ENCODE results near the gene LUC7L2. TPM values are rescaled to one million over a fixed set of nuclear protein-coding genes. Genes with fewer than 3 reads are reported as not detected.
"Not testable (repeated sequence)": the region's sequence is repeated elsewhere in the genome, so short reads cannot be mapped to it uniquely, and the experiment has no call there.

The LUC7L2 gene
- total RNA-seq, 1 donor from 2014 or later = 111 TPM

DNA sequence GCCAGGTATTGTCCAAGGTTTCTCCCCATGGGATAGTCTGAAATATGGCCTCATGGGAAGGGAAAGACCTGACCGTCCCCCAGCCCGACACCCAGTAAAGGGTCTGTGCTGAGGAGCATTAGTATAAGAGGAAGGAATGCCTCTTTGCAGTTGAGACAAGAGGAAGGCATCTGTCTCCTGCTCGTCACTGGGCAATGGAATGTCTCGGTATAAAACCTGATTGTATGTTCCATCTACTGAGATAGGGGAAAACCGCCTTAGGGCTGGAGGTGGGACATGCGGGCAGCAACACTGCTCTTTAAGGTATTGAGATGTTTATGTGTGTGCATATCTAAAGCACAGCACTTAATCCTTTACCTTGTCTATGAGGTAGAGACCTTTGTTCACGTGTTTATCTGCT is 108.0 kb downstream of the LUC7L2 start:
- not testable (repeated sequence) for H3K27ac ChIP-seq; H3K27me3 Mint-ChIP-seq (ENCODE audit: insufficient read depth, low read depth); H4K20me1 ChIP-seq (ENCODE audit: low read depth); H3K79me2 ChIP-seq (ENCODE audit: low read depth); H3K9me3 ChIP-seq (ENCODE audit: low read depth); DNase-seq (ENCODE audit: low spot score); H2AFZ ChIP-seq (replicated peaks); H3K27ac Mint-ChIP-seq; H3K36me3 Mint-ChIP-seq; H3K36me3 ChIP-seq; H3K9me3 Mint-ChIP-seq; H3K27me3 ChIP-seq; H3K4me3 ChIP-seq; H3F3A ChIP-seq (ENCODE audit: low read depth); H3K4me2 ChIP-seq; H3K9ac ChIP-seq; H3K4me3 Mint-ChIP-seq; H3K4me1 Mint-ChIP-seq
- H3K4me1 ChIP-seq = peaks cover 31% of the 10 kb centered on the region

DNA sequence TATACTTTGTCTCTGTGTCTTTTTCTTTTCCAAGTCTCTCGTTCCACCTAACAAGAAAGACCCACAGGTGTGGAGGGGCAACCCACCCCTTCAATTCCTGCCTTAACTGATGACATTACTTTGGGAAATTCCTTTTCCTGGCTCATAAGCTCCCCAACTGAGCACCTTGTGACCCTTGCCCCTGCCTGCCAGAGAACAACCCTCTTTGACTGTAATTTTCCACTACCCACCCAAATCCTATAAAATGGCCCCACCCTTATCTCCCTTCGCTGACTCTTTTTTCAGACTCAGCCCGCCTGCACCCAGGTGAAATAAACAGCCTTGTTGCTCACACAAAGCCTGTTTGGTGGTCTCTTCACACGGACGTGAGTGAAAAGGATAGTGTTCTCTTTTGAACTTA is 108.6 kb downstream of the LUC7L2 start:
- not testable (repeated sequence) for H3K79me2 ChIP-seq (ENCODE audit: low read depth); H3K4me1 Mint-ChIP-seq; H3K27me3 Mint-ChIP-seq (ENCODE audit: insufficient read depth, low read depth); H3K9ac ChIP-seq; H3K4me3 Mint-ChIP-seq; H3F3A ChIP-seq (ENCODE audit: low read depth); DNase-seq (ENCODE audit: low spot score); H2AFZ ChIP-seq (replicated peaks); H3K36me3 Mint-ChIP-seq; H3K27ac Mint-ChIP-seq; H4K20me1 ChIP-seq (ENCODE audit: low read depth); H3K4me3 ChIP-seq; H3K27ac ChIP-seq; H3K9me3 ChIP-seq (ENCODE audit: low read depth); H3K9me3 Mint-ChIP-seq; H3K27me3 ChIP-seq; H3K36me3 ChIP-seq
- peaks cover 31% of the 10 kb centered on the region for H3K4me1 ChIP-seq
- H3K4me2 ChIP-seq = peak overlapping the region; percentile 15

DNA sequence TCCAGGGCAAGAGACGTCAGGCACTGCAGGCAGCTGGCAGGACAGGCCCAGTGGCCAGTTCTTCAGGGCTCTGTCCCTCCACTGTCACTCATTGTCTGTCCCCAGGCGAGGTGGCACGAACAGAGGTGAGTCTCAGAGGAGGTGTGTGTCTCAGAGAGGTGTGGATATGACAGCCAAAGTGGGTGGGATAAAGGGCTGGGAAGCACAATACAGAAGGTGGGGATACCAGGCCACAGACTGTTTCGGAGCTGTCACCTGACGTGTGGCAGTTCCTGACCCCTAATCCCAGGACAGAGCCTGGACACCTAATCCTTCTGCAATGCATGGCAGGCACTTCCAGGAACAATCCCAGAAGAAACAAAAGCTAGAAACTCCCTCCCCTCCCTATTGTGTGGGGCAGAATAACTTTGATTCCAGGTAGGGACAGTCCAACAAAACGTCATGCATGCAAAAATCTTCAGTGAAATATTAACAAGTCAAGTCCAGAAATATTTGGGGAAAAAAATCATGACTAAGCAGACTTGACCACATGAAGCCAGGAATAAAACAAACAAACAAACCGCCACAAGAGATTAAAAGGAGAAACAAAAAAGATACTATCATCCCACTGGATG is 112.2 kb downstream of the LUC7L2 start:
- Histone ChIP-seq H3K79me2 (ENCODE audit: low read depth) (no peaks in the 10 kb centered on the region), H3K4me2 (peak overlapping the region; percentile 17)
- TF ChIP-seq EZH2phosphoT487 (IDR thresholded peaks at IDR 0.05) (no peak), EZH2 (IDR thresholded peaks at IDR 0.05) (no peak)
- TF ChIP-seq, protein P1, sequence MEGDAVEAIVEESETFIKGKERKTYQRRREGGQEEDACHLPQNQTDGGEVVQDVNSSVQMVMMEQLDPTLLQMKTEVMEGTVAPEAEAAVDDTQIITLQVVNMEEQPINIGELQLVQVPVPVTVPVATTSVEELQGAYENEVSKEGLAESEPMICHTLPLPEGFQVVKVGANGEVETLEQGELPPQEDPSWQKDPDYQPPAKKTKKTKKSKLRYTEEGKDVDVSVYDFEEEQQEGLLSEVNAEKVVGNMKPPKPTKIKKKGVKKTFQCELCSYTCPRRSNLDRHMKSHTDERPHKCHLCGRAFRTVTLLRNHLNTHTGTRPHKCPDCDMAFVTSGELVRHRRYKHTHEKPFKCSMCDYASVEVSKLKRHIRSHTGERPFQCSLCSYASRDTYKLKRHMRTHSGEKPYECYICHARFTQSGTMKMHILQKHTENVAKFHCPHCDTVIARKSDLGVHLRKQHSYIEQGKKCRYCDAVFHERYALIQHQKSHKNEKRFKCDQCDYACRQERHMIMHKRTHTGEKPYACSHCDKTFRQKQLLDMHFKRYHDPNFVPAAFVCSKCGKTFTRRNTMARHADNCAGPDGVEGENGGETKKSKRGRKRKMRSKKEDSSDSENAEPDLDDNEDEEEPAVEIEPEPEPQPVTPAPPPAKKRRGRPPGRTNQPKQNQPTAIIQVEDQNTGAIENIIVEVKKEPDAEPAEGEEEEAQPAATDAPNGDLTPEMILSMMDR (IDR thresholded peaks at IDR 0.05) = no peak

More for the DNA sequence above, 112.2 kb downstream of the LUC7L2 start:
- no peak overlapping the region for H2AFZ ChIP-seq (replicated peaks)
- no peak overlapping the region for H3K27ac ChIP-seq
- H3K27me3 Mint-ChIP-seq (ENCODE audit: insufficient read depth, low read depth) = peaks cover 5% of the 10 kb centered on the region
- H3K36me3 ChIP-seq = no peaks in the 10 kb centered on the region
- no peaks in the 10 kb centered on the region for H3F3A ChIP-seq (ENCODE audit: low read depth)
- no peaks in the 10 kb centered on the region for H3K27me3 ChIP-seq
- no peak overlapping the region for H3K4me3 Mint-ChIP-seq
- no peaks in the 10 kb centered on the region for H3K36me3 Mint-ChIP-seq
- H3K4me1 ChIP-seq = peaks cover 28% of the 10 kb centered on the region
- H3K4me1 Mint-ChIP-seq = peaks cover 4% of the 10 kb centered on the region
- no peaks in the 10 kb centered on the region for H3K9me3 ChIP-seq (ENCODE audit: low read depth)
- peak overlapping the region; percentile 50 for H3K27ac Mint-ChIP-seq
- H3K9ac ChIP-seq = no peak overlapping the region
- peak; percentile 71 for DNase-seq (ENCODE audit: low spot score)
- peaks cover 13% of the 10 kb centered on the region for H3K9me3 Mint-ChIP-seq
- H3K4me3 ChIP-seq = no peak overlapping the region
- H4K20me1 ChIP-seq (ENCODE audit: low read depth) = no peaks in the 10 kb centered on the region

Small RNAs within 50 kb of the gene (small RNA-seq; reads per million reads assigned to genes)
- not detected for gene RNU6-206P
- gene RNU6-911P = not detected

Other genes starting within 250 kb of the LUC7L2 start
- 15.7 and 19.5 TPM in 2 replicates for gene UBN2, start 128.7 kb upstream of the LUC7L2 start, total RNA-seq (ENCODE audit: low replicate concordance)
- gene FMC1, start 18.6 kb upstream of the LUC7L2 start, total RNA-seq (ENCODE audit: low replicate concordance) = 8.1 and 16.9 TPM in 2 replicates
- gene KLRG2, start 123.8 kb downstream of the LUC7L2 start, total RNA-seq (ENCODE audit: low replicate concordance) = 1.0 and 4.2 TPM in 2 replicates
- 0.15 and 0.50 TPM in 2 replicates for gene CLEC2L, start 163.8 kb downstream of the LUC7L2 start, total RNA-seq (ENCODE audit: low replicate concordance)

Measured in neural progenitor cell (in vitro differentiated cells).